ENCODE measurements around the gene GPRIN1. TPM values are rescaled to one million over a fixed set of nuclear protein-coding genes. Genes with fewer than 3 reads are reported as not detected.

GPRIN1 gene
- total RNA-seq, 3 donors from 2014 or later: 1.6 to 2.4 (median 1.6) TPM

- intact Hi-C loops (cut with DNase I, micrococcal nuclease): no loop called here
- DNase-seq (no peak), ATAC-seq (no peak)
- peaks cover 10% of the 10 kb centered on the region for H3K4me1 ChIP-seq (ENCODE audit: low read depth)
- no peak overlapping the region for H3K4me3 ChIP-seq
- TF ChIP-seq CTCF (IDR thresholded peaks at IDR 0.05): no peak
- no peaks in the 10 kb centered on the region for H3K36me3 ChIP-seq (ENCODE audit: low read depth)
- no peaks in the 10 kb centered on the region for H3K9me3 ChIP-seq
Measured at GRCh38 chr5:176624938-176625337, 15.0 kb upstream of the GPRIN1 start.

DNA sequence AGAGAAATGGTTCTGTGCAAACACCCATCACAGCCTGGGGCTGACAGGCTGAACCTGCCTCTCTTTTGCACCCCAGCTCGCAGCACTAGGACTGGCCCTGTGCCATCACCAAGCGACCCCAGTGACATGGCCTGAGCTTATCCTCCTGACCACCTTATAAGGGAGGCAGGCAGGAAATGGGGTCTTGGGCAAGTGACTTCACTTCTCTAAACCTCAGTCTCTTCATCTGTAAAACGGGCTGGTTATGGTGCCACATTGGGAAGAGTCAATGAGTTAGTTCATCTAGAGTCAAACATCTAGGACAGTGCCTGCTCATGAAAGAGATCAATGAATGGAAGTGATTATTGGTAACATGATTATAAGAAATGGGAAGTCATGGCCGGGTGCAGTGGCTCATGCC lies 14.2 kb upstream of the GPRIN1 start:
- Histone ChIP-seq H3K4me1 (ENCODE audit: low read depth) (peaks cover 6% of the 10 kb centered on the region), H3K36me3 (ENCODE audit: low read depth) (no peaks in the 10 kb centered on the region), H3K4me3 (no peak overlapping the region), H3K9me3 (no peaks in the 10 kb centered on the region)
- intact Hi-C loops (cut with DNase I, micrococcal nuclease): no loop called here
- DNase-seq (no peak), ATAC-seq (no peak)
- no peak for TF ChIP-seq CTCF (IDR thresholded peaks at IDR 0.05)

- Histone ChIP-seq H3K4me1 (ENCODE audit: low read depth) (peaks cover 6% of the 10 kb centered on the region), H3K4me3 (no peak overlapping the region), H3K36me3 (ENCODE audit: low read depth) (no peaks in the 10 kb centered on the region), H3K9me3 (no peaks in the 10 kb centered on the region)
- DNase-seq: no peak
- no peak for ATAC-seq
- intact Hi-C loops (cut with DNase I, micrococcal nuclease): no loop called here
- TF ChIP-seq CTCF (IDR thresholded peaks at IDR 0.05): no peak
Measured at GRCh38 chr5:176621661-176622079, 11.7 kb upstream of the GPRIN1 start.

GRCh38 chr5:176620333-176620981 lies 10.5 kb upstream of the GPRIN1 start:
- ATAC-seq (no peak), DNase-seq (no peak)
- no peak overlapping the region for H3K4me3 ChIP-seq
- H3K9me3 ChIP-seq: no peaks in the 10 kb centered on the region
- H3K36me3 ChIP-seq (ENCODE audit: low read depth): no peaks in the 10 kb centered on the region
- intact Hi-C loops (cut with DNase I, micrococcal nuclease): no loop called here
- TF ChIP-seq CTCF (IDR thresholded peaks at IDR 0.05): no peak
- peaks cover 6% of the 10 kb centered on the region for H3K4me1 ChIP-seq (ENCODE audit: low read depth)

GRCh38 chr5:176619569-176620332 lies 9.8 kb upstream of the GPRIN1 start:
- peaks cover 6% of the 10 kb centered on the region for H3K4me1 ChIP-seq (ENCODE audit: low read depth)
- no peak overlapping the region for H3K4me3 ChIP-seq
- DNase-seq (no peak), ATAC-seq (no peak)
- no peaks in the 10 kb centered on the region for H3K9me3 ChIP-seq
- intact Hi-C loops (cut with DNase I, micrococcal nuclease): no loop called here
- H3K36me3 ChIP-seq (ENCODE audit: low read depth): no peaks in the 10 kb centered on the region
- no peak for TF ChIP-seq CTCF (IDR thresholded peaks at IDR 0.05)

Measured in mucosa of descending colon (tissue), 3 donors.